H1 (cell line): ENCODE data around the gene GATD1. TPM values are rescaled to one million over a fixed set of nuclear protein-coding genes. Genes with fewer than 3 reads are reported as not detected.

Experiments
- CTCF ChIA-PET: fragments of 300-600 bp; sonication (Branson Sonifier 250); formaldehyde crosslinking; loops from one replicate; lab custom pipeline; 2021; ENCODE audit not compliant: partially characterized antibody; lab: Charles Lee
- POLR2A ChIA-PET: fragments of 300-600 bp; sonication (Branson Sonifier 250); formaldehyde crosslinking; loops from one replicate; lab custom pipeline; 2021; ENCODE audit warnings: inconsistent platforms; ENCODE audit not compliant: partially characterized antibody; lab: Charles Lee
- DNase-seq, 2 experiments: peaks; one replicate each; pipeline versions ENCODE4 v3.0.0 to v3.0.0-alpha.2; 2010 to 2022; ENCODE audit warnings: low spot score in 2 of 2, low read depth in 1 of 2, mixed read lengths in 1 of 2
- FAIRE-seq: peaks from 2 replicates; lab custom pipeline; 2011; peaks lifted over from hg19 to GRCh38; lab: Jason Lieb, UNC
- H2AFZ ChIP-seq: 2 replicates; pipeline ENCODE4 v1.8.1; 2012; ENCODE audit warnings: low read length, inconsistent platforms
- H2AK5ac ChIP-seq: 2 replicates; pipeline ENCODE4 v1.6.1; 2013; ENCODE audit warnings: low read depth, low read length
- H2BK120ac ChIP-seq: replicated peaks from 2 replicates; pipeline ENCODE3; 2013; ENCODE audit warnings: low read depth, low read length, inconsistent platforms
- H2BK12ac ChIP-seq: 2 replicates; pipeline ENCODE4 v1.6.1; 2013; ENCODE audit warnings: low read depth, low read length
- H2BK15ac ChIP-seq: 2 replicates; pipeline ENCODE4 v1.6.1; 2013; ENCODE audit warnings: low read length
- H2BK20ac ChIP-seq: 2 replicates; pipeline ENCODE4 v1.6.1; 2013; ENCODE audit warnings: low read length
- H2BK5ac ChIP-seq: 2 replicates; pipeline ENCODE4 v1.6.1; 2013; ENCODE audit warnings: low read depth, low read length
- H3K14ac ChIP-seq: 2 replicates; pipeline ENCODE4 v1.6.1; 2013; ENCODE audit warnings: inconsistent platforms; ENCODE audit not compliant: insufficient read length
- H3K18ac ChIP-seq: 2 replicates; pipeline ENCODE4 v1.6.1; 2013; ENCODE audit warnings: low read length; ENCODE audit errors: extremely low read depth
- H3K23ac ChIP-seq: 2 replicates; pipeline ENCODE4 v1.6.1; 2013; ENCODE audit warnings: inconsistent platforms; ENCODE audit not compliant: insufficient read length
- H3K23me2 ChIP-seq: 2 replicates; pipeline ENCODE4 v1.6.1; 2013; ENCODE audit warnings: low read depth, low read length
- H3K27ac ChIP-seq: 2 replicates; pipeline ENCODE4 v1.6.1; 2011; ENCODE audit warnings: low read depth, low read length, inconsistent platforms
- H3K27me3 ChIP-seq, 4 experiments: replicated peaks in 1 of 4; 1 replicate in 1 of 4; 2 replicates in 3 of 4; pipeline versions ENCODE4 v1.6.1 to v1.8.1; 2011 to 2013; ENCODE audit warnings: low read length in 3 of 4, mild to moderate bottlenecking in 3 of 4, inconsistent platforms in 2 of 4, mixed read lengths in 2 of 4, moderate library complexity in 1 of 4; ENCODE audit not compliant: control insufficient read depth in 3 of 4, insufficient read depth in 3 of 4; ENCODE audit errors: extremely low read depth in 1 of 4
- H3K36me3 ChIP-seq, 4 experiments: 2 replicates each; pipeline versions ENCODE4 v1.6.1 to v1.8.1; 2011 to 2013; ENCODE audit warnings: mild to moderate bottlenecking in 4 of 4, low read length in 3 of 4, moderate library complexity in 2 of 4, control low read depth in 1 of 4, inconsistent platforms in 1 of 4; ENCODE audit not compliant: insufficient read depth in 4 of 4, control insufficient read depth in 2 of 4
- H3K4ac ChIP-seq: replicated peaks from 2 replicates; pipeline ENCODE3; 2013; ENCODE audit warnings: low read length, low read depth, mixed read lengths, inconsistent platforms; ENCODE audit not compliant: insufficient read length
- H3K4me1 ChIP-seq, 4 experiments: replicated peaks in 1 of 4; 1 replicate in 1 of 4; 2 replicates in 3 of 4; pipeline versions ENCODE4 v1.6.1 to v1.8.1; 2011 to 2013; ENCODE audit warnings: low read length in 3 of 4, inconsistent platforms in 2 of 4, mixed read lengths in 1 of 4; ENCODE audit not compliant: insufficient read depth in 4 of 4, control insufficient read depth in 3 of 4
- H3K4me2 ChIP-seq, 2 experiments: 2 replicates each; pipeline versions ENCODE4 v1.6.1 to v1.8.1; 2011 to 2013; ENCODE audit warnings: low read depth in 2 of 2, low read length in 2 of 2, control low read depth in 1 of 2, inconsistent platforms in 1 of 2, mild to moderate bottlenecking in 1 of 2; ENCODE audit not compliant: insufficient read depth in 1 of 2
- H3K4me3 ChIP-seq, 4 experiments: fragments of 200-600, 300-600 bp in 1 of 4; sonication (generic), shearing (Covaris generic), sonication (Bioruptor Twin) in 1 of 4; 2 replicates each; pipeline versions ENCODE4 v1.5.1 to v1.8.1; 2011 to 2016; ENCODE audit warnings: low read length in 4 of 4, low read depth in 3 of 4, control low read depth in 2 of 4, inconsistent platforms in 2 of 4, mild to moderate bottlenecking in 2 of 4, mixed read lengths in 1 of 4, moderate library complexity in 1 of 4; ENCODE audit not compliant: insufficient read depth in 2 of 4; ENCODE audit errors: extremely low read depth in 1 of 4
- H3K56ac ChIP-seq: replicated peaks from 2 replicates; pipeline ENCODE3; 2013; ENCODE audit warnings: low read depth, mild to moderate bottlenecking, mixed read lengths, low read length, inconsistent platforms; ENCODE audit not compliant: insufficient read length
- H3K79me1 ChIP-seq: 2 replicates; pipeline ENCODE4 v1.6.1; 2013; ENCODE audit warnings: low read depth, low read length, control low read depth
- H3K79me2 ChIP-seq, 2 experiments: 2 replicates each; pipeline versions ENCODE4 v1.6.1 to v1.8.1; 2012 to 2013; ENCODE audit warnings: low read length in 2 of 2, mild to moderate bottlenecking in 2 of 2, inconsistent platforms in 1 of 2; ENCODE audit not compliant: insufficient read depth in 2 of 2, control insufficient read depth in 1 of 2
- H3K9ac ChIP-seq, 4 experiments: replicated peaks in 1 of 4; 1 replicate in 1 of 4; 2 replicates in 3 of 4; pipeline versions ENCODE4 v1.6.1 to v1.8.1; 2011 to 2013; ENCODE audit warnings: low read depth in 3 of 4, low read length in 3 of 4, control low read depth in 2 of 4, mild to moderate bottlenecking in 2 of 4, moderate library complexity in 2 of 4, inconsistent platforms in 1 of 4; ENCODE audit errors: extremely low read depth in 1 of 4
- H3K9me3 ChIP-seq, 2 experiments: 2 replicates each; pipeline versions ENCODE4 v1.6.1 to v1.8.1; 2012 to 2013; ENCODE audit warnings: mild to moderate bottlenecking in 2 of 2, moderate library complexity in 2 of 2, control low read depth in 1 of 2, inconsistent platforms in 1 of 2, low read depth in 1 of 2, low read length in 1 of 2, mixed read lengths in 1 of 2; ENCODE audit not compliant: insufficient read depth in 2 of 2
- H4K20me1 ChIP-seq, 2 experiments: replicated peaks in 1 of 2; 2 replicates each; pipeline versions ENCODE3 to v1.8.1; 2011 to 2013; ENCODE audit warnings: inconsistent platforms in 2 of 2, low read length in 2 of 2, mild to moderate bottlenecking in 1 of 2; ENCODE audit not compliant: insufficient read depth in 2 of 2, control insufficient read depth in 1 of 2
- H4K5ac ChIP-seq: 2 replicates; pipeline ENCODE4 v1.6.1; 2013; ENCODE audit warnings: low read length, low read depth, mixed read lengths, inconsistent platforms; ENCODE audit not compliant: insufficient read length
- H4K8ac ChIP-seq: 2 replicates; pipeline ENCODE4 v1.8.0; 2013; ENCODE audit warnings: mild to moderate bottlenecking, moderate library complexity, low read length, inconsistent platforms; ENCODE audit not compliant: insufficient read depth; ENCODE audit errors: extremely low read depth
- H4K91ac ChIP-seq: replicated peaks from 2 replicates; pipeline ENCODE3; 2013; ENCODE audit warnings: low read length, mixed read lengths, inconsistent platforms; ENCODE audit not compliant: insufficient read length
- GABPA ChIP-seq: IDR thresholded peaks from 2 replicates; pipeline ENCODE4 v1.6.1; 2011; ENCODE audit warnings: mild to moderate bottlenecking, low read length, moderate library complexity, borderline replicate concordance; ENCODE audit not compliant: insufficient read depth
- KDM1A ChIP-seq: fragments of 200-600, 300-600 bp; sonication (generic); IDR thresholded peaks from 2 replicates; pipeline ENCODE4 v1.7.1; 2016; ENCODE audit warnings: mild to moderate bottlenecking, low read length, borderline replicate concordance
- SAP30 ChIP-seq: fragments of 300-600 bp; sonication (generic); IDR thresholded peaks from 2 replicates; pipeline ENCODE4 v1.7.1; 2012; ENCODE audit warnings: low read length, moderate library complexity, mild to moderate bottlenecking, inconsistent platforms; ENCODE audit not compliant: insufficient read depth, insufficient replicate concordance
- TEAD4 ChIP-seq: IDR thresholded peaks from 2 replicates; pipeline ENCODE4 v1.6.1; 2012; ENCODE audit warnings: low read depth, low read length, inconsistent platforms, mixed read lengths
- WGBS, 2 experiments: shearing (Covaris generic) in 1 of 2; methylation state at CpG; one replicate each; pipeline versions ENCODE4 v1.1.6 to v1.1.7; 2013 to 2015; ENCODE audit warnings: low lambda C conversion rate in 2 of 2, mixed read lengths in 2 of 2, inconsistent platforms in 1 of 2, low coverage in 1 of 2, missing lambda C conversion rate in 1 of 2; ENCODE audit not compliant: insufficient replicate concordance in 2 of 2, insufficient coverage in 1 of 2, insufficient read length in 1 of 2; ENCODE audit errors: extremely low coverage in 1 of 2, missing lambda C conversion rate in 1 of 2; 5-methylcytosine and 5-hydroxymethylcytosine counted together
- polyA plus RNA-seq, 7 experiments: library from polyadenylated mRNA; depleted of rRNA in 3 of 7; stranded (reverse) in 5 of 7; unstranded in 2 of 7; fragments of >200 nt in 5 of 7; fragments of 200-250 nt in 2 of 7; gene quantifications; 1 replicate in 5 of 7; 2 replicates in 1 of 7; 4 replicates in 1 of 7; pipeline versions ENCODE4 v1.2.1 to v1.2.3, GENCODE V29; 2011 to 2013; ENCODE audit warnings: missing spikeins in 2 of 7, mixed read lengths in 2 of 7
- total RNA-seq: library from RNA; stranded (reverse); fragmentation: NEBNext Ultra II Directional; extraction: Animal tissue kit (Norgen Biotek cat#: 25700); gene quantifications from 2 replicates; pipeline ENCODE4 v1.2.1, GENCODE V29; 2021

Gene GATD1
- total and polyA plus RNA-seq, 2 of the 8 experiments (the other 6 are each of a cell fraction or from before 2014, with no cell fraction given), result 47.5 to 54.8 TPM

- 94% methylated on average over 16 of the region's 22 CpGs; no CpG with 5 or more reads in 1 of the 2 experiments for WGBS, 2 experiments
These were observed 44.5 kb upstream of the GATD1 start for GRCh38 chr11:821512-822371.

More at GRCh38 chr11:821512-822371, 44.5 kb upstream of the GATD1 start:
- Histone ChIP-seq H3K23me2 (peaks cover 8% of the 10 kb centered on the region; the same call in 1 of the 2 replicates), H2BK5ac (no peak overlapping the region), H3K27me3 (no peaks in the 10 kb centered on the region; a peak in 2 of 7 replicates), H3K9ac (no peak overlapping the region), H2BK120ac (no peak overlapping the region), H3K56ac (no peak overlapping the region), H3K4me1 (peaks cover 0 to 15% (median 9%) of the 10 kb centered on the region in 4 experiments; a peak in 5 of 7 replicates), H4K5ac (no peak overlapping the region), H3K79me1 (peaks cover 8% of the 10 kb centered on the region), H3K27ac (no peak overlapping the region), H2AK5ac (no peak overlapping the region), H4K20me1 (peaks cover 0 to 14% of the 10 kb centered on the region in 2 experiments), H3K79me2 (peaks cover 0 to 5% of the 10 kb centered on the region in 2 experiments; a peak in 1 of 4 replicates), H2BK12ac (0 out of 2 replicates have a peak overlapping the region, but pooled peaks have one; percentile 27), H4K91ac (no peak overlapping the region), H2BK15ac (no peak overlapping the region), H2BK20ac (no peak overlapping the region), H3K36me3 (peaks cover 0 to 10% (median 1%) of the 10 kb centered on the region in 4 experiments; a peak in 1 of 8 replicates), H3K4me2 (no peak overlapping the region), H3K14ac (no peak overlapping the region), H3K23ac (no peak overlapping the region), H2AFZ (no peak overlapping the region), H3K4me3 (no peak overlapping the region), H3K18ac (no peak overlapping the region), H3K4ac (no peak overlapping the region), H3K9me3 (no peaks in the 10 kb centered on the region), H4K8ac (no peak overlapping the region)
- DNase-seq (no peak), FAIRE-seq (no peak)
- TF ChIP-seq SAP30 (no peak), GABPA (no peak), TEAD4 (no peak), KDM1A (no peak)
- POLR2A ChIA-PET, result interaction anchor here (40.4 to 53.0 kb wide), 2 partner anchors 8 to 11 kb away, joined by 1917 read pairs; partner anchors contain the start of genes CD151, CEND1, CRACR2B and PIDD1
- CTCF ChIA-PET, result interaction anchor here (0.7 to 1.7 kb wide), 6 partner anchors 21 to 272 kb away, joined by 3 to 4 read pairs (median 3); no protein-coding TSS in a partner anchor
